Activated CD4-positive, alpha-beta T cell treated with anti-CD3 and anti-CD28 coated beads, Interleukin-2, amount 50 U/mL, for 24 hours (primary cell): ENCODE data around the gene SULT1A1.
"Not testable (repeated sequence)": the region's sequence is repeated elsewhere in the genome, so short reads cannot be mapped to it uniquely, and the experiment has no call there.

Experiments used
- DNase-seq, 2 donors: peaks; one replicate each; pipeline ENCODE4 v3.0.0-alpha.2; 2020; ENCODE audit warnings: low read depth in 1 of 2, low spot score in 1 of 2

SULT1A1 gene

DNA sequence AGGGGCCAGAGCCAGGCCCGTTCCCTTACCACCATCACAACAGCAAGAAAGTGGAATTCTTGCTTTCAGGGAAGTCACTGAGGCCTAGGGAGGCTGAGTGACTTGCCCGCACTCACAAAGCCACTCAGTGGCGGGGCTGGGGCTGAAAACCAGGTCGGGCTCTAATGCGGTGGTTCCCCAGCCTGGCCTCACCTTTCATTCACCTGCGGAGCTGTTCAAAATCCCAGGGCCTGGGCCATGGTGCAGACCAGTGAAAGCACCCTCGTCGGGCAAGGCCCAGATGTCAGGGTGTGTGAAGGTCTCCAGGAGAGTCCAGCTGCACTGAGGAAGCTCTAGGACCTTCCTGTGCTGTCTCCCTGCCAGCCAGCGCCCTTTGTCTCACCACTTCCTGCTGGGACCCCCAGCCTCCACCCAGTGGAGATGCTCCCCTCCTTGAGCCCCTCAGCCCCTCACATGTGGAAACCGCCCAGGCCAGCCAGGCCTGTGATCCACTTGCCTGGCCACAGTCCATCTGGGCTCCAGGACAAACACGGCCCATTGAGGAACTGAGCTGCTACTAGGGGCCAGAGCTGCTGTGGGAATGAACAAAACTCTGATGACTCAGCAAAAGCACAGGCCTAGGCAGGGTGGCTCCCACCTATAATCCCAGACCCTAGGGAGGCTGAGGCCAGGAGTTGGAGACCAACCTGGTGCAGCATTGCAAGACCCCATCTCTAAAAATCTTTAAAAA is 812 bp downstream of the SULT1A1 start:
- not testable (repeated sequence) for DNase-seq

GRCh38 chr16:28608496-28608808 is 1.4 kb downstream of the SULT1A1 start:
- not testable (repeated sequence) for DNase-seq

GRCh38 chr16:28607681-28608495 is 2.0 kb downstream of the SULT1A1 start:
- DNase-seq: not testable (repeated sequence)

DNA sequence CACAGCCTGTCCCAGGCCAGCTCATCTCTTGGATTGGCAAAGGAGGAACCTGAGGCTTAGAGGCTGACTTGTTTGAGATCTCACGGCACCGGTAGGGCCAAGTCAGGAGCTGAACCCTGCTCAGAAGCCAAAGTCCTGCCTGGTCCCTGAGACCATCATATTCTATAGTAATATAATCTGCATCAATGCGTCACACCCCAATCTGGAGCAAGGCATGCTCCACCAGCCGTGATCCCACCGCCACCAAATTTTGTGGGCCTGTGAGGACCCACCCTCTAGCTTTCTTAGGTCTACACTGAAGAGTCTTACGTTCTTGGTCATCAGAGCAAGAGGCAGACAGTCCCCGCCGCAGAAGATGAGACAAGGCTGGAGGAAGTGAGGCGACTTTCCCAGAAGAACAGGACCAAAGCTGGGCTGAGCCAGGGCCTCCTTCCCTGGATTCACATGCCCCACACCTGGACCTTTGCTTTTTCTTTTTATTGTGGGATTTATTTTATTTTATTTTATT is 2.7 kb downstream of the SULT1A1 start:
- DNase-seq: no peak

- no peak for DNase-seq
Measured at GRCh38 chr16:28606291-28607115, 3.3 kb downstream of the SULT1A1 start.

DNA sequence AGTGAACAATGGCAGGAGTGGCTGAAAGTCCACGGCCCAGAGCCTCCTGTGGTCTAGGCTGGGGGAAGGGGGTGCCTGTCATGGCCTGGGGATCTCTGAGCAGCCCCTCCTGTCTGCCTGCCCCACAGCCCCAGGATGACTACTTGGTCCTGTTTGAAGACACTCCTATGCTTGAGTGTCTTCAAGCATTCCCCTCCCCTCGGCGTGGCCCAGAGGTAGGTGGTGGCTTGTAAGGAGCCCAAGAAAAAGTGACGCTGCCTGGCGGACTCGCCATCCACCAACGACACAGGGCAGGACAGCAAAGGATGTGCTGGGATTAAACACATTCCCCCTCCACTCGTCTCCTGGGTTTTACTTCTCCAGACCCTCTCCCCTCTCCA is 5.7 kb downstream of the SULT1A1 start:
- no peak for DNase-seq

GRCh38 chr16:28603381-28604185 is 6.3 kb downstream of the SULT1A1 start:
- DNase-seq: no peak

DNA sequence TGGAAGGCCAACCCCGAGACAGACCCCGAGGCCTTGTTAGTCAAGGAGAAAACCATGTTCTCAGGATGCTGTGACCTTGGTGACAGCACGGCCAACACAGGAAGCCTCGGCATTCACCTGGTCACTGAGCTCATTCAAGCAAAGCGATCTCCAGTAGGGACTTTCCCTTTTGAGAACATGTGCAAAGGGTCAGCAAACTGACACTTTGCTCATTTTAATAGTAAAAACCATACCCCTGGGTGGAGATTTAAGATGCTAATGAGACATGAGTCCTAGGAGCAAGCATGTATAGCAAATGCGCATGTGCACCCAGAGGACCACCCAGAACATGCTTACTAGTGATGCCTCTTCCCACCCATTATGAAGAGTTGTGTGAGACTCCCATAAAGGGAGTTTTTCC is 7.3 kb downstream of the SULT1A1 start:
- no peak for DNase-seq

- not testable (repeated sequence) for DNase-seq
Measured at GRCh38 chr16:28602062-28602461, 7.8 kb downstream of the SULT1A1 start.

- DNase-seq: not testable (repeated sequence)
Measured at GRCh38 chr16:28601589-28601988, 8.3 kb downstream of the SULT1A1 start.

- not testable (repeated sequence) for DNase-seq
Measured at GRCh38 chr16:28600965-28601364, 8.9 kb downstream of the SULT1A1 start.

GRCh38 chr16:28599377-28600285 is 10.2 kb downstream of the SULT1A1 start:
- DNase-seq: not testable (repeated sequence)

GRCh38 chr16:28597692-28598261 is 12.1 kb downstream of the SULT1A1 start:
- no peak for DNase-seq

DNA sequence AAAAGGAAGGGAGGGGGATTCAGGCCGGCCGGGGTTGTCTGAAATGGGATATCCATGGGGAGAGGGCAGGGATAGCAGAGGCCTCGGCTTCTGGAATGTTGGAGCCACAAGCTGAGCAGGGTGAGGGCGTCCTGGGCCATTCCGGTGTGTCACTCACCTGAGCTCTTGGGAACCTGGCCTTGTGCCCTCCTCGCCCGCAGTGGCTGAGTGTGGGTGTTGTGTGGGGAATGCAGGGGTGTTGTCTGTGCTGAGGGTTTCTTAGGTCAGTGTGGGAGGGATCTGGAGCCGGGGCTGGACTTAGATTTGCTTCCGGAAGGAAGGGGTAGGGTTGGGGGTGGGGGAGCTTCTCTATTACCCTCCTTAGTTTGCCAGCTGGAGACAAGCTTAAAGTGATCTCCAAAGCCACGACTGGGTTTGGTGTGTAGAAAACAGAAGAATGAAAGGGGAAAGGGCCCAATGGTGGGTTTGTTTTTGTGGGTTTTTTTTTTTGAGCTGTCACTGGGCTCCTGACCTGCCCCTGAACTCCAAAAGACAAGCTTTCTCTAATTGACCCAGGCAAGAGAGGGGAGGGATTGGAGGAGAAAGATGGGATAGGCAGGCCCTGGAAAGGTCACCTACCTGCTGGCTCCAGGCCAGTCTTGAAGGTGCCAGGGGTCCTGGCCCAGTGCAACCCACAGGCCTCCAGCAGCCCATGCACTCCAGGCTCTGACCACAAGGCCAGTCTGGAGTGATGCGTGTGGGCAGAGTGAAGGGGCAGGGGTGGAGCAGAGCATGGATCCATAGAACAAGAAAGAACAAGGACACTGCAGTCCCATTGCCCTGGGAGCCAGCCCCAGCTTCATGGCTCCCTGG is 12.8 kb downstream of the SULT1A1 start, which contains the start of gene SULT1A2:
Gene SULT1A2 (minus strand): TSS at position 211 of the 852 bp plus-strand sequence. CDS start 1,120 bp downstream, outside the sequence.
- DNase-seq: no peak

- DNase-seq: no peak
Measured at GRCh38 chr16:28596115-28596630, 13.7 kb downstream of the SULT1A1 start.

- DNase-seq: not testable (repeated sequence)
Measured at GRCh38 chr16:28595451-28595850, 14.4 kb downstream of the SULT1A1 start.

GRCh38 chr16:28592979-28593553 is 16.8 kb downstream of the SULT1A1 start:
- DNase-seq: no peak

DNA sequence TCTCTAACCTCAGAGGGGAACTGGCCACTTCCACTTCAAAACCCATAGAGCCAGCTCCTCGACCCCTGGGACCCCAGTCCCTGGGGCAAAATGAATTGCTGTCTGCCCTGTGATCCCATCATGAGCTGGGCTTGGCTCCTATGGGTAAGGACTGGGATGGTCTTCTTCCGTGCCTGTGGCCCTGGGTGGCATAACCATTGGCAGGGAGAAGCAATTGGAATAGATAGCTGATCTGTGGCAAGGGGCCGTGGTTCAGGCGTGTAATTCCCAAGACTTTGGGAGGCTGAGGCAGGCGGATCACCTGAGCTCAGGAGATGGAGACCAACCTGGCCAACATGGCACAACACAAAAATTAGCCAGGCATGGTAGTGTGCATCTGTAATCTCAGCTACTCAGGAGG is 17.3 kb downstream of the SULT1A1 start:
- no peak for DNase-seq
